CD4-positive, alpha-beta T cell (primary cell): Measurements from ENCODE around the gene CD19. TPM values are rescaled to one million over a fixed set of nuclear protein-coding genes. Genes with fewer than 3 reads are reported as not detected.

Experiments
- ATAC-seq: fragments of 200-7000 bp; cut with Tn5 transposase; one replicate; pipeline ENCODE4 v1.10.0; 2022; ENCODE audit warnings: mild to moderate bottlenecking; ENCODE audit not compliant: poor library complexity
- CTCF ChIA-PET: fragments of 350-600 bp; sonication (Branson Sonifier 250); formaldehyde crosslinking; loops from one replicate; lab custom pipeline; 2021; ENCODE audit warnings: antibody characterized with exemption, inconsistent platforms; lab: Charles Lee
- POLR2A ChIA-PET: fragments of 350-600 bp; sonication (Branson Sonifier 250); formaldehyde crosslinking; loops from one replicate; lab custom pipeline; 2021; ENCODE audit warnings: antibody characterized with exemption, inconsistent platforms; lab: Charles Lee
- DNase-seq, 14 experiments: peaks; one replicate each; pipeline ENCODE4 v3.0.0-alpha.2; 2013 to 2020; ENCODE audit warnings: mixed read lengths in 2 of 14
- H3K27ac ChIP-seq, 2 donors: one replicate each; pipeline versions ENCODE4 v1.5.1 to v1.7.0; 2013; ENCODE audit warnings: low read length in 2 of 2, low read depth in 1 of 2, mild to moderate bottlenecking in 1 of 2
- H3K27me3 ChIP-seq, 2 experiments: 1 replicate in 1 of 2; 2 replicates in 1 of 2; pipeline versions ENCODE4 v1.6.1 to v1.7.0; 2013; ENCODE audit warnings: low read length in 2 of 2, control low read depth in 1 of 2, mild to moderate bottlenecking in 1 of 2, moderate library complexity in 1 of 2; ENCODE audit not compliant: insufficient read depth in 2 of 2, control insufficient read depth in 1 of 2
- H3K36me3 ChIP-seq: one replicate; pipeline ENCODE4 v1.6.1; 2013; ENCODE audit warnings: low read length, control low read depth; ENCODE audit not compliant: insufficient read depth
- H3K4me1 ChIP-seq: one replicate; pipeline ENCODE4 v1.6.1; 2013; ENCODE audit warnings: low read length, control low read depth; ENCODE audit not compliant: insufficient read depth
- H3K4me3 ChIP-seq: one replicate; pipeline ENCODE4 v1.5.1; 2013; ENCODE audit warnings: mild to moderate bottlenecking, low read length, moderate library complexity
- H3K9me3 ChIP-seq, 2 experiments: 1 replicate in 1 of 2; 2 replicates in 1 of 2; pipeline versions ENCODE4 v1.6.1 to v1.7.0; 2013; ENCODE audit warnings: low read length in 2 of 2, mild to moderate bottlenecking in 2 of 2, control low read depth in 1 of 2, moderate library complexity in 1 of 2; ENCODE audit not compliant: control insufficient read depth in 1 of 2, insufficient read depth in 1 of 2
- H3K27ac Mint-ChIP-seq: one replicate; pipeline ENCODE4 v1.8.0; 2020; ENCODE audit warnings: mixed read lengths
- H3K27me3 Mint-ChIP-seq: one replicate; pipeline ENCODE4 v1.8.0; 2021; ENCODE audit warnings: mixed read lengths
- H3K36me3 Mint-ChIP-seq: one replicate; pipeline ENCODE4 v1.8.0; 2021; ENCODE audit warnings: low read depth, mixed read lengths
- H3K4me1 Mint-ChIP-seq: one replicate; pipeline ENCODE4 v1.8.0; 2021; ENCODE audit warnings: low read depth, mixed read lengths
- H3K4me3 Mint-ChIP-seq: one replicate; pipeline ENCODE4 v1.8.0; 2020; ENCODE audit warnings: mild to moderate bottlenecking, mixed read lengths
- H3K9me3 Mint-ChIP-seq: one replicate; pipeline ENCODE4 v1.8.0; 2020; ENCODE audit warnings: mixed read lengths
- CTCF ChIP-seq: fragments of 200-600 bp; IDR thresholded peaks from one replicate; pipeline ENCODE4 v1.8.0; 2022; ENCODE audit warnings: antibody characterized with exemption, mild to moderate bottlenecking
- intact Hi-C, 2 experiments: fragments of 100-400 bp; cut with DNase I in 1 of 2; cut with micrococcal nuclease in 1 of 2; formaldehyde crosslinking; loops; one replicate each; pipeline versions ENCODE4 v1.15.1 to v1.9.0; 2023 to 2025; cut with DNase I, micrococcal nuclease
- total RNA-seq, 174 experiments: library from RNA in 2 of 174; stranded (reverse) in 2 of 174; gene quantifications; one replicate each; pipeline ENCODE4 v1.2.3 and lab custom pipeline; 2021 to 2026

The CD19 gene
- total RNA-seq, 2 experiments from 2014 or later = 0.14 to 0.27 TPM

- ChIA-PET POLR2A (no interaction called here), CTCF (no interaction called here)
- Histone ChIP-seq H3K27me3 (no peaks in the 10 kb centered on the region), H3K36me3 (peaks cover 31% of the 10 kb centered on the region), H3K4me1 (no peaks in the 10 kb centered on the region), H3K4me3 (no peak overlapping the region), H3K9me3 (no peaks in the 10 kb centered on the region), H3K27ac (no peak overlapping the region)
- Mint-ChIP-seq H3K9me3 (no peaks in the 10 kb centered on the region), H3K4me1 (no peaks in the 10 kb centered on the region), H3K27ac (no peak overlapping the region), H3K27me3 (no peaks in the 10 kb centered on the region), H3K36me3 (peaks cover 26% of the 10 kb centered on the region), H3K4me3 (no peak overlapping the region)
- intact Hi-C loops = no loop called here
- ATAC-seq (no peak), DNase-seq (no peak)
- no peak for TF ChIP-seq CTCF
These were observed 21.4 kb upstream of the CD19 start for GRCh38 chr16:28910086-28911031.

GRCh38 chr16:28912558-28912957 is 19.2 kb upstream of the CD19 start:
- H3K27ac Mint-ChIP-seq = no peak overlapping the region
- H3K36me3 ChIP-seq = peaks cover 39% of the 10 kb centered on the region
- no peak for TF ChIP-seq CTCF
- H3K27me3 Mint-ChIP-seq = no peaks in the 10 kb centered on the region
- H3K36me3 Mint-ChIP-seq = peaks cover 36% of the 10 kb centered on the region
- no peaks in the 10 kb centered on the region for H3K4me1 ChIP-seq
- no peak overlapping the region for H3K27ac ChIP-seq
- POLR2A ChIA-PET = no interaction called here
- intact Hi-C loops = no loop called here
- ATAC-seq = no peak
- no peak overlapping the region for H3K4me3 ChIP-seq
- CTCF ChIA-PET = no interaction called here
- no peak overlapping the region for H3K4me3 Mint-ChIP-seq
- no peak for DNase-seq
- H3K4me1 Mint-ChIP-seq = no peaks in the 10 kb centered on the region
- H3K9me3 Mint-ChIP-seq = no peaks in the 10 kb centered on the region
- no peaks in the 10 kb centered on the region for H3K27me3 ChIP-seq
- H3K9me3 ChIP-seq = no peaks in the 10 kb centered on the region

- Histone ChIP-seq H3K27ac (no peak overlapping the region), H3K9me3 (no peaks in the 10 kb centered on the region), H3K4me3 (no peak overlapping the region), H3K4me1 (no peaks in the 10 kb centered on the region), H3K36me3 (peaks cover 41% of the 10 kb centered on the region), H3K27me3 (no peaks in the 10 kb centered on the region)
- ChIA-PET CTCF (no interaction called here), POLR2A (no interaction called here)
- no peak for ATAC-seq
- Mint-ChIP-seq H3K4me1 (no peaks in the 10 kb centered on the region), H3K4me3 (no peak overlapping the region), H3K9me3 (no peaks in the 10 kb centered on the region), H3K27ac (no peak overlapping the region), H3K36me3 (peaks cover 43% of the 10 kb centered on the region), H3K27me3 (no peaks in the 10 kb centered on the region)
- DNase-seq = no peak
- no peak for TF ChIP-seq CTCF
- intact Hi-C loops = no loop called here
These were observed 17.6 kb upstream of the CD19 start for GRCh38 chr16:28913946-28914724.
